Left lung (tissue), 10 donors: ENCODE measurements around the gene HSH2D. TPM values are rescaled to one million over a fixed set of nuclear protein-coding genes. Genes with fewer than 3 reads are reported as not detected.
"Not testable (repeated sequence)": the region's sequence is repeated elsewhere in the genome, so short reads cannot be mapped to it uniquely, and the experiment has no call there.

Experiments
- ATAC-seq: fragments of 200-7000 bp; cut with Tn5 transposase; one replicate; pipeline ENCODE4 v1.9.1; 2020; ENCODE audit warnings: moderate library complexity
- DNase-seq, 4 donors: peaks; one replicate each; pipeline ENCODE4 v3.0.0-alpha.2; 2013 to 2020
- H3K27ac ChIP-seq, 2 donors: fragments of 200-600 bp; sonication (generic) in 1 of 2; one replicate each; pipeline versions ENCODE4 v1.5.0 to v1.8.0; 2020 to 2021
- H3K27me3 ChIP-seq, 2 donors: fragments of 200-600 bp; sonication (generic) in 1 of 2; one replicate each; pipeline versions ENCODE4 v1.5.0 to v1.8.0; 2020 to 2021
- H3K36me3 ChIP-seq, 2 donors: fragments of 200-600 bp; sonication (generic) in 1 of 2; one replicate each; pipeline versions ENCODE4 v1.5.0 to v1.8.0; 2020 to 2021
- H3K4me1 ChIP-seq, 2 donors: fragments of 200-600 bp; one replicate each; pipeline ENCODE4 v1.8.0; 2021
- H3K4me3 ChIP-seq, 2 donors: fragments of 200-600 bp; sonication (generic) in 1 of 2; one replicate each; pipeline versions ENCODE4 v1.5.0 to v1.8.0; 2020 to 2021; ENCODE audit warnings: mild to moderate bottlenecking in 1 of 2
- H3K9me3 ChIP-seq, 2 donors: fragments of 200-600 bp; sonication (generic) in 1 of 2; one replicate each; pipeline versions ENCODE4 v1.5.0 to v1.8.0; 2020 to 2021
- CTCF ChIP-seq, 2 donors: fragments of 200-600 bp; sonication (generic) in 1 of 2; IDR thresholded peaks; one replicate each; pipeline versions ENCODE4 v1.5.0 to v1.8.0; 2021; ENCODE audit warnings: antibody characterized with exemption in 2 of 2
- intact Hi-C, 2 donors: fragments of 100-400 bp; cut with DNase I; formaldehyde crosslinking; loops; one replicate each; pipeline versions ENCODE4 v1.11.2 to v1.14.2; 2022
- polyA plus RNA-seq, 6 donors: library from polyadenylated mRNA; unstranded; fragments of 120-200 nt; gene quantifications; one replicate each; pipeline ENCODE4 v1.2.1, GENCODE V29; 2013; ENCODE audit not compliant: insufficient read length in 6 of 6
- total RNA-seq, 2 donors: library from RNA; stranded (reverse); fragmentation: NEBNext Ultra II Directional; extraction: Animal tissue kit (Norgen Biotek cat#: 25700); gene quantifications; one replicate each; pipeline ENCODE4 v1.2.1, GENCODE V29; 2021
- donor health status: DM: no; HTN: yes; CAD: no.
- donor health status: DM: no; HTN: no; CAD: no.

The HSH2D gene
- total and polyA plus RNA-seq, 8 donors = 1.8 to 8.5 (median 2.3) TPM

DNA sequence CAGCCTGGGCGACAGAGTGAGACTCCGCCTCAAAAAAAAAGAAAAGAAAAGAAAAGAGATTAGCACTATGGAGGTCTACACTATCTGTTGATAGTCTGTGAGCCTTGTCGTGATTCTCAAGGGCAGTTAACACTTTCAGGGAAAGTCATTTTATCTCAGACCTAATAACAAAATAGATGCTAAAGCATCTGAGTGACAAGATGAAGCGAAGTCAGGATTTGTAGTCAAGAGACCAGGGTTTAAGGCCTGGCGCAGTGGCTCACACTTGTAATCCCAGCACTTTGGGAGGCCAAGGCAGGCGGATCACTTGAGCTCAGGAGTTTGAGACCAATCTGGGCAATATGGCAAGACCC is 45.1 kb upstream of the HSH2D start:
- peaks cover 6 to 100% of the 10 kb centered on the region in 2 donors for H3K36me3 ChIP-seq
- DNase-seq = no peak
- ATAC-seq = no peak
- intact Hi-C loops = no loop called here
- H3K27ac ChIP-seq = peak overlapping the region in 1 of 2 donors; percentile 3
- no peaks in the 10 kb centered on the region for H3K27me3 ChIP-seq
- H3K4me3 ChIP-seq = no peak overlapping the region
- TF ChIP-seq CTCF (IDR thresholded peaks at IDR 0.05) = no peak
- peaks cover 0 to 17% of the 10 kb centered on the region in 2 donors for H3K4me1 ChIP-seq
- H3K9me3 ChIP-seq = no peaks in the 10 kb centered on the region

- no peaks in the 10 kb centered on the region for H3K27me3 ChIP-seq
- DNase-seq = peak in 1 of 4 donors; percentile 32
- peaks cover 8 to 100% of the 10 kb centered on the region in 2 donors for H3K36me3 ChIP-seq
- no peaks in the 10 kb centered on the region for H3K9me3 ChIP-seq
- ATAC-seq = no peak
- no peak for TF ChIP-seq CTCF (IDR thresholded peaks at IDR 0.05)
- no peak overlapping the region for H3K4me3 ChIP-seq
- H3K27ac ChIP-seq = no peak overlapping the region
- intact Hi-C loops = no loop called here
- peaks cover 0 to 14% of the 10 kb centered on the region in 2 donors for H3K4me1 ChIP-seq
Measured at GRCh38 chr19:16098821-16099220, 44.7 kb upstream of the HSH2D start.

GRCh38 chr19:16099314-16099965 is 44.0 kb upstream of the HSH2D start:
- H3K27ac ChIP-seq, H3K4me3 ChIP-seq, H3K27me3 ChIP-seq, ATAC-seq, intact Hi-C loops, H3K9me3 ChIP-seq, DNase-seq: not testable (repeated sequence)
- Histone ChIP-seq H3K36me3 (peaks cover 8 to 100% of the 10 kb centered on the region in 2 donors), H3K4me1 (peaks cover 0 to 14% of the 10 kb centered on the region in 2 donors)

GRCh38 chr19:16100524-16100923 is 43.0 kb upstream of the HSH2D start:
- intact Hi-C loops = no loop called here
- Histone ChIP-seq H3K9me3 (no peaks in the 10 kb centered on the region), H3K36me3 (peaks cover 8 to 95% of the 10 kb centered on the region in 2 donors), H3K4me1 (peaks cover 0 to 17% of the 10 kb centered on the region in 2 donors), H3K4me3 (no peak overlapping the region), H3K27me3 (no peaks in the 10 kb centered on the region), H3K27ac (no peak overlapping the region)
- ATAC-seq = no peak
- no peak for TF ChIP-seq CTCF (IDR thresholded peaks at IDR 0.05)
- DNase-seq = no peak

DNA sequence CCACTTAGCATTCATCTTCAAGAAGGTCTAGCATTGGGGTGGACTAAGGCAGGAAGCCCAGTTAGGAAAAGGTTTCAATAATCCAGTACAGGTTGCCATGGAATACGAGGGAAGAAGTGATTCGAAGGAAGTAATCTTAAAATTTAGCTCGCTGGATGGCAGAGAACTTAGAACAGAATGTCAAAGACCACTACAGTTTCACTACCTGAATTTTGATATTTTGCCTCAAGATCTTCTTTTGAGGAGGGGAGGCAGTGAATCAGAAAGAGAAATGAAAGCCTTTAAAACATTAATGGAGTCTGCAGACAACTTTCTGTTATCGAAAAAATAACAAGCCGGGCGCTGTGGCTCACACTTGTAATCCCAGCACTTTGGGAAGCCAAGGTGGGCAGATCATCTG is 38.8 kb upstream of the HSH2D start:
- Histone ChIP-seq H3K9me3 (no peaks in the 10 kb centered on the region), H3K27me3 (no peaks in the 10 kb centered on the region), H3K4me1 (peaks cover 0 to 6% of the 10 kb centered on the region in 2 donors), H3K4me3 (no peak overlapping the region), H3K27ac (no peak overlapping the region), H3K36me3 (peaks cover 8 to 53% of the 10 kb centered on the region in 2 donors)
- no peak for ATAC-seq
- intact Hi-C loops = no loop called here
- DNase-seq = peak in 1 of 4 donors; percentile 12
- no peak for TF ChIP-seq CTCF (IDR thresholded peaks at IDR 0.05)

DNA sequence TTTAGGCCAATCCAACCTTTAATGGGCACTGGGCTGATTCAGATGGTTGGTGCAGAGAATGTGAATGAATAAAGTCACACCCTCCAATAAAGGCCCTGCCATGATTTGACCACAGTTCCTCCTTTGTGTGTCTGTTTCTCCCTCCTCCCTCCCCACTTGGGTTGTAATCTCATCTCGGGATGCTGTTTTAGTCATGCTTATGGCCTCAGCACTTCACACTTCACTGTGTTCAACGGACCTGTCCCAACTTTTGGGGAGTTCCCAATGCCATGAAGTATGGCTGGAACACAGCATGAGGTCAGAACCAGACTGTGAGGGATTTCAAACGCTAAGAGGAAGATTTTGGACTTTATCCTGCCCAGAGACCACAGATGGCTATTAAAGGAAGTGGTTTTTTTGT is 37.4 kb upstream of the HSH2D start:
- Histone ChIP-seq H3K27ac (no peak overlapping the region), H3K4me3 (no peak overlapping the region), H3K27me3 (no peaks in the 10 kb centered on the region), H3K36me3 (peaks cover 8 to 39% of the 10 kb centered on the region in 2 donors), H3K9me3 (no peaks in the 10 kb centered on the region), H3K4me1 (peaks cover 0 to 12% of the 10 kb centered on the region in 2 donors)
- DNase-seq (no peak), ATAC-seq (no peak)
- no peak for TF ChIP-seq CTCF (IDR thresholded peaks at IDR 0.05)
- intact Hi-C loops = no loop called here
